Activated T-cell treated with anti-CD3 and anti-CD28 coated beads, Interleukin-2, amount 50 U/mL, for 48 hours (primary cell): ENCODE results near the gene ATP5PO.
A peak's percentile ranks its signal among the peaks of the same experiment; 100 is the strongest.
"Not testable (repeated sequence)": the region's sequence is repeated elsewhere in the genome, so short reads cannot be mapped to it uniquely, and the experiment has no call there.

ENCODE experiments used
- DNase-seq, 2 experiments: peaks; one replicate each; pipeline ENCODE4 v3.0.0-alpha.2; 2020

Gene ATP5PO

GRCh38 chr21:33865996-33866575 is 49.5 kb downstream of the ATP5PO start:
- DNase-seq, result no peak

GRCh38 chr21:33865176-33865575 is 50.4 kb downstream of the ATP5PO start:
- no peak for DNase-seq

DNA sequence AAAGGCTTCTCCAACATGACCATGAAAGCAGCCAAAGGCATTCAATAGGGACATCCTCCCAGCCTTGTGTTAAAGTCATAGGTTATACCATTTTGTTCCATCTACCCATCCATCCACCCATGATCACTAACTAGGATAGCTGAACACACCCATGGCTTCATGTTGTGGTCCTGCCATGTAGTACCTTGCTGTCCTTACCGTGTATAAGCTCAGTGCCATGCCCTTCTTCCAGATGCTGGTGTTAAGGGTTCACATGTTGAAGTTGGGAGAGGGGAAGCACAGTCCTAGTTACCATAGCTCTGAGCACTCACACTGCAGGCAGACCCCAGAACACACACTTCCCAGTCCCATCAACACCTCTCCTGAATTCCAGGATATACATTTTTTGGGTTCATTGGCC is 51.5 kb downstream of the ATP5PO start:
- no peak for DNase-seq

DNA sequence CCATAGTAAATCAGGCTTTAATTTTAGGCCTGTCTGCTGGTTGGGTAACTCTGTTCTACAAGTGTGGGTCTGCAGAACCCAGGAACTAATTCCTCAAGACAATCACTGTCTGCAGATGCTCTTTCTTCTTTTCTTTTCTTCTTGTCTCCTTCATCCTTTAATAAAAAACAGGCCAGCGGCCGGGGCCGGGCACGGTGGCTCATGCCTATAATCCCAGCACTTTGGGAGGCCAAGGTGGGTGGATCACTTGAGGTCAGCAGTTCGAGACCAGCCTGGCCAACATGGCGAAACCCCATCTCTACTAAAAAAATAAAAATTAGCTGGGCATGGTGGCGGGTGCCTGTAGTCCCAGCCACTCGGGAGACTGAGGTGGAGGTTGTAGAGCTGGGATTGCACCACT is 52.4 kb downstream of the ATP5PO start:
- DNase-seq, result not testable (repeated sequence)

GRCh38 chr21:33861125-33861524 is 54.5 kb downstream of the ATP5PO start:
- DNase-seq, result no peak

DNA sequence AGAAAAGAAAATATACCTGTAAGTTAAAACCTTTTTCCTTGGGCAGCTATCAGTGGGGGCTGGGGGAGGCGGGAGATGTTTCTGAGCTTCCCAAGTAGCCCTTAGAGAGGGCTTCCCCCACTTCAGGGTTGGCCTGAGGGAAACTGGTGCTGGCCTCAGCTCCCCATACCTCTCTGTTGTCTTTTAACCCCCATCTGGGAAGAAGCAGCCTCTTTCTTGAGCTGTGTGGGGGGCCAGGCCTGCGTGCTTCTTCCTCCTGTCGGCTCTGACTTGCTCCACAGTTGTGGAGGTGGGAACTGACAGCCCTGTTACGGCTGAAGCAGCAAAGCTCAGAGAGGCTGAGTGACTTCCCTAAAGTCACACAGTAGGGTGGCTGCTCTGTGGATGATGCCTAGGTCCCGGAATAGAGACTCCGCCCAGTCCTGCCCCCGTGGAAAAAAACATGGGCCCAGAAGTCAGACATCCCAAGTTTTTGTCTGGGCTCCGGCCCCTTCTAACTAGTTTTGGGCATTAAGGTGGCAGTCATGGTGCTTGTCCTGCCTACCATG is 55.2 kb downstream of the ATP5PO start:
- no peak for DNase-seq

DNA sequence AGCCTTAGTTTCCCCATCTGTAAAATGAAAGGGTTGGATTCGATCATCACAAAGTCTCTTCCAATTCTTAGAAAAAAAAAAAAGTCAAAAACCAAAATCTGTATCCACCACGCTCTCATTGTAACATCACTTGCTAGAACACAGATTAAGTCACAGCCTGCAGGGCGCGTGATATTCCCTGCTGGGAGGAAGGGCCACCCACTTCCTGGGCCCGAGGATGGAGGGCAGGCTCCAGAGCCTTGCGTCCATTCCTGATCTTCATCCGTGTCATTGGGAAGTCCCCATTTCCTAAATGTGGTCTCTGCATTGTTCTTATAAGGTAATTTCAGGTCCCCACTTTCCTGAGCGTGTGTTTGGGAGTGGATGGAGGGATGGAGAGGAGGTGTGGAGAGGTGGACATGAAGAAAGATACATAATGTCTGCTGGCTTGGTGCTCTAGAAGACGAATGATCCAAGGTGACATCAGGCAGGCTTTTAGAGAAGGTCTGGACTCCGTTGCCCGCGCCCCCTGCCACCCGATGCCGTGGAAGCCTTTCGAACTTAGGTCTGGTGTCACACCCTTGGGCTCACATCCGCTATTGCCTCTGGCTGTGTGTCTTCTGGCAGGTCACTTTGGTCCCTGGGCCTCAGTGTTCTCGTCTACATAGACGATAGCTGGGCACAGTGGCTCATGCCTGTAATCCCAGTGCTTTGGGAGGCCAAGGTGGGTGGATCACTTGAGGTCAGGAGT is 56.1 kb downstream of the ATP5PO start:
- DNase-seq, result no peak

GRCh38 chr21:33858667-33859372 is 56.8 kb downstream of the ATP5PO start:
- DNase-seq, result no peak

- no peak for DNase-seq
Measured at GRCh38 chr21:33857846-33858666, 57.5 kb downstream of the ATP5PO start.

GRCh38 chr21:33856893-33857527 is 58.6 kb downstream of the ATP5PO start:
- DNase-seq, result no peak

DNA sequence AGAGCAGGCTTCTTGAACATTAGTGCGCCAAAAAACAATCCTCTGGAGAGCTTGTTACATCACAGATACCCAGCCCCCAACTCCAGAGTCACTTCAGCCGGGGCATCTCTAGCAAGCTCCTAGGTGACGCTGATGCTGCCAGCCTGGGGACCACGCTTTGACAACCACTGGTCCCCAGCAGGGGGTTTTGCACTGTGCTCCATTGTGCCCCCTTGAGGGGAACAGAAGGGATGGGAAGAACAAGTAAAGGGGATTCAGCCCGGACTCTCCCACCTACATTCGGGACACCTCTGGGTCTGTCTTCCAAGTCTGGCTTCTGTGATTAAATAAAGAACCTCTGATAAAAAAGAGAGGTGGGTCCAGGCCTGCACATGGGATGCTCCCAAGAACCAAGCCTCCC is 60.4 kb downstream of the ATP5PO start:
- DNase-seq, result peak in 1 of 2 experiments; percentile 21

- no peak for DNase-seq
Measured at GRCh38 chr21:33854604-33855003, 61.0 kb downstream of the ATP5PO start.
